Psoas muscle (tissue), 8 donors: ENCODE results near the gene DOCK6. TPM values are rescaled to one million over a fixed set of nuclear protein-coding genes. Genes with fewer than 3 reads are reported as not detected.
A peak's percentile ranks its signal among the peaks of the same experiment; 100 is the strongest.

Source experiments
- ATAC-seq, 4 donors: fragments of 200-7000 bp; cut with Tn5 transposase; one replicate each; pipeline ENCODE4 v1.9.1; 2020; ENCODE audit warnings: moderate library complexity in 3 of 4, mild to moderate bottlenecking in 2 of 4
- DNase-seq, 2 donors: peaks; one replicate each; pipeline ENCODE4 v3.0.0-alpha.2; 2020
- H3K27ac ChIP-seq: fragments of 200-600 bp; one replicate; pipeline ENCODE4 v1.8.0; 2022
- H3K27me3 ChIP-seq, 3 donors: fragments of 200-600 bp in 1 of 3; one replicate each; pipeline versions ENCODE4 v1.6.1 to v1.8.0; 2013 to 2022; ENCODE audit warnings: low read length in 2 of 3, mild to moderate bottlenecking in 2 of 3, moderate library complexity in 1 of 3; ENCODE audit not compliant: insufficient read depth in 3 of 3
- H3K36me3 ChIP-seq, 2 donors: fragments of 200-600 bp in 1 of 2; one replicate each; pipeline versions ENCODE4 v1.6.1 to v1.8.0; 2013 to 2022; ENCODE audit warnings: low read depth in 1 of 2, mild to moderate bottlenecking in 1 of 2, moderate library complexity in 1 of 2; ENCODE audit not compliant: insufficient read depth in 1 of 2
- H3K4me1 ChIP-seq: fragments of 200-600 bp; one replicate; pipeline ENCODE4 v1.8.0; 2022
- H3K4me3 ChIP-seq: fragments of 200-600 bp; one replicate; pipeline ENCODE4 v1.8.0; 2022; ENCODE audit warnings: mild to moderate bottlenecking
- H3K9me3 ChIP-seq: fragments of 200-600 bp; one replicate; pipeline ENCODE4 v1.8.0; 2022
- CTCF ChIP-seq: fragments of 200-600 bp; IDR thresholded peaks from one replicate; pipeline ENCODE4 v1.8.0; 2022; ENCODE audit warnings: antibody characterized with exemption
- WGBS, 3 donors: extraction: QIAGEN DNeasy Blood & Tissue Kit; methylation state at CpG; one replicate each; pipeline versions ENCODE4 v1.1.6 to v1.1.7; 2013; 5-methylcytosine and 5-hydroxymethylcytosine counted together
- intact Hi-C, 2 donors: fragments of 100-400 bp; cut with DNase I; formaldehyde crosslinking; loops; one replicate each; pipeline versions ENCODE4 v1.11.0 to v1.14.2; 2022
- polyA plus RNA-seq, 3 donors: library from polyadenylated mRNA; stranded (reverse); fragments of 200-250 nt; gene quantifications; one replicate each; pipeline ENCODE4 v1.2.3, GENCODE V29; 2013
- total RNA-seq, 4 donors: library from RNA; stranded (reverse); fragmentation: NEBNext Ultra II Directional in 2 of 4; extraction: Animal tissue kit (Norgen Biotek cat#: 25700) in 2 of 4; gene quantifications; one replicate each; pipeline versions ENCODE4 v1.2.1 to v1.2.4, GENCODE V29; 2021 to 2023
- donor health status: healthy with polysubstance abuse.
- donor health status: DM: no; HTN: no; CAD: no; lungs with moderate emphysema.
- donor health status: Bipolar disorder and iron deficiency.
- donor health status: healthy.
- donor health status: DM: yes; HTN: yes; CAD: no.
- donor health status: DM: no; HTN: no; CAD: no.
- donor health status: DM: no; HTN: no; CAD: no.
- donor health status: DM: yes; HTN: yes; CAD: no.

DOCK6 gene
- total and polyA plus RNA-seq, 7 donors = 8.7 to 27.1 (median 15.3) TPM

- Histone ChIP-seq H3K9me3 (no peaks in the 10 kb centered on the region), H3K27ac (no peak overlapping the region), H3K36me3 (peaks cover 2 to 34% of the 10 kb centered on the region in 2 donors), H3K4me3 (no peak overlapping the region), H3K4me1 (peaks cover 6% of the 10 kb centered on the region), H3K27me3 (peaks cover 0 to 5% (median 0%) of the 10 kb centered on the region in 3 donors)
- intact Hi-C loops = no loop called here
- 91 to 96% (median 91%) methylated on average over 2 of the region's 2 CpGs for WGBS, 3 donors
- ATAC-seq = no peak
- DNase-seq = no peak
- TF ChIP-seq CTCF = no peak
Observed at GRCh38 chr19:11248852-11249251, 13.5 kb downstream of the DOCK6 start.

- Histone ChIP-seq H3K4me3 (no peak overlapping the region), H3K27ac (peak overlapping the region; percentile 58), H3K36me3 (peaks cover 2 to 37% of the 10 kb centered on the region in 2 donors), H3K4me1 (peaks cover 6% of the 10 kb centered on the region), H3K27me3 (peaks cover 0 to 5% (median 0%) of the 10 kb centered on the region in 3 donors), H3K9me3 (no peaks in the 10 kb centered on the region)
- intact Hi-C loops = no loop called here
- no peak for TF ChIP-seq CTCF
- 67 to 78% (median 73%) methylated on average over 14 of the region's 14 CpGs for WGBS, 3 donors
- no peak for DNase-seq
- ATAC-seq = no peak
Observed at GRCh38 chr19:11247934-11248333, 14.4 kb downstream of the DOCK6 start.

GRCh38 chr19:11247391-11247790 lies 14.9 kb downstream of the DOCK6 start:
- peaks cover 2 to 40% of the 10 kb centered on the region in 2 donors for H3K36me3 ChIP-seq

DNA sequence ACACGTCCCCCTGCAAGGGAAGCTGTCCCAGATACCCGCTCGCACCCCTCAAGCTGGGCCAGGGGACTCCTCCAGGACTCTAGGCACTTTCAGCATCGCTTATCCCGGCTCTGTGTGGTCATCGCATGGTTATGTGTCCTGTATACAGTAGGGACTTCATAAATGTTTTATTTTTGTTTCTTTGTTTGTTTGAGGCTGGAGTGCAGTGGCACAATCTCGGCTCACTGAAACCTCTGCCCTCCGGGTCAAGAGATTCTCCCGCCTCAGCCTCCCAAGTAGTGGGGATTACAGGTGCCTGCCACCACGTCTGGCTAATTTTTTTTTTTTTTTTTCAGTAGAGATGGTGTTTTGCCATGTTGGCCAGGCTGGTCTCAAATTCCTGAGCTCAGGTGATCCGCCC lies 15.4 kb downstream of the DOCK6 start:
- Histone ChIP-seq H3K4me3 (no peak overlapping the region), H3K27ac (peak overlapping the region; percentile 36), H3K27me3 (peaks cover 0 to 5% (median 0%) of the 10 kb centered on the region in 3 donors), H3K36me3 (peaks cover 2 to 37% of the 10 kb centered on the region in 2 donors), H3K4me1 (peaks cover 6% of the 10 kb centered on the region), H3K9me3 (no peaks in the 10 kb centered on the region)
- no peak for ATAC-seq
- intact Hi-C loops = no loop called here
- 80 to 83% (median 81%) methylated on average over 11 of the region's 11 CpGs for WGBS, 3 donors
- no peak for DNase-seq
- TF ChIP-seq CTCF = no peak

More at GRCh38 chr19:11247391-11247790, 14.9 kb downstream of the DOCK6 start:
- Histone ChIP-seq H3K27me3 (peaks cover 0 to 5% (median 0%) of the 10 kb centered on the region in 3 donors), H3K4me1 (peaks cover 6% of the 10 kb centered on the region), H3K4me3 (no peak overlapping the region), H3K9me3 (no peaks in the 10 kb centered on the region), H3K27ac (peak overlapping the region; percentile 58)
- no peak for TF ChIP-seq CTCF
- DNase-seq (peak; percentile 75 to 85), ATAC-seq (peak; percentile 34 to 67 (median 45))
- intact Hi-C loops = no loop called here
- WGBS, 3 donors = 52 to 60% (median 59%) methylated on average over 10 of the region's 10 CpGs
